Stimulated activated CD8-positive, alpha-beta memory T cell treated with anti-CD3 and anti-CD28 coated beads, Interleukin-7, amount 100 ng/mL, for 24 hours (primary cell): Measurements from ENCODE around the gene SLC4A11.
"Not testable (repeated sequence)": the region's sequence is repeated elsewhere in the genome, so short reads cannot be mapped to it uniquely, and the experiment has no call there.

ENCODE experiments used
- DNase-seq: peaks from one replicate; pipeline ENCODE4 v3.0.0-alpha.2; 2020; ENCODE audit warnings: low read depth

Gene SLC4A11

GRCh38 chr20:3202965-3203314, 36.0 kb downstream of the SLC4A11 start:
- no peak for DNase-seq

- DNase-seq: no peak
These were observed 38.8 kb downstream of the SLC4A11 start for GRCh38 chr20:3199976-3200755.

DNA sequence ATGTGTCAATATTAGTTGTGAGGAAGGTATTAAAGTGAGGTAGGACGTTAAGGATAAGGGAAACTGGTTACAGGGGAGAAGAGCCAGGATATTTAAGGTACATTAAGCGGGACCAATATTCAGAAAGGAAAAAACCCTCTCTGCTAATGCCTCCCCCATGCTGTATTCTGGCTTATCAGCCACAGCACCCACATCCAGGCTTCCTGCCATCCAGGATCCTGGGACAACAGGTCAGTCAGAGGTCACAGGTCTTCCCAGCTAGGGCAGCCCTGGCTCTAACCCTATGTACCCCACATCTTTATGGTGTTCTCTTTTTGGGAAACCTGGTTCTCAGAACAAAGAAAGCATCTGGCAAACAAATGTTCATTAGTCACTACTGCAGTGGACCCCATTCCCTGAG, 39.8 kb downstream of the SLC4A11 start:
- DNase-seq: no peak

DNA sequence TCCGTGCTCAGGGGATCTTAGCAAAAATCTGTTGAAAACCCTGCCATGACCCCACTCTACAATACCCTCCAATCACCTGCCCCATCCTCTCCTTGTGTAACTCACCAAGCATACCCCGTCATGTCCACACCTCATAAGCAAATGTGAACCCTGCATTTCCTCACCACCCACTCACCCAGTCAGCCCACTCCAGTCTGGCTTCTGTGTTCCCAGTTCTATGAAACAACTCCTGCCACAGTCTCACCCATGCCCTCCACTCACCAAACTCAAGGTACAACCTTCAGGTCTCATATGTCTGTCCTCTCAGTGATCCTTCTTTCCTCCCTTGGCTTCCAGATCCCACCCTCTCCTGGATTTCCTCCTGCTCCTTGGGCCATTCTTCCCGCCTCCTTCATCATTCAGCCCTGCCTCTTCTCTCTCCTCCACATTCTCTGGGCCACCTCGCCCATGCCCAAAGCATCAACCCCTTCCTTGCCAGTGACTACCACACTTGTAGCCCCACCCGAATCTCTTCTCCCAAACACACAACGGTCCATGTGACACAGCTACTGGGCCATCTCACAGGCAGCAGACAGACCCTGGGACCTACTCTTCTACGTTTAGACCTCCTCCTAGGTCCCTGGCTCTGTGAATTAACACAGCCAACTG, 43.3 kb downstream of the SLC4A11 start:
- no peak for DNase-seq

DNA sequence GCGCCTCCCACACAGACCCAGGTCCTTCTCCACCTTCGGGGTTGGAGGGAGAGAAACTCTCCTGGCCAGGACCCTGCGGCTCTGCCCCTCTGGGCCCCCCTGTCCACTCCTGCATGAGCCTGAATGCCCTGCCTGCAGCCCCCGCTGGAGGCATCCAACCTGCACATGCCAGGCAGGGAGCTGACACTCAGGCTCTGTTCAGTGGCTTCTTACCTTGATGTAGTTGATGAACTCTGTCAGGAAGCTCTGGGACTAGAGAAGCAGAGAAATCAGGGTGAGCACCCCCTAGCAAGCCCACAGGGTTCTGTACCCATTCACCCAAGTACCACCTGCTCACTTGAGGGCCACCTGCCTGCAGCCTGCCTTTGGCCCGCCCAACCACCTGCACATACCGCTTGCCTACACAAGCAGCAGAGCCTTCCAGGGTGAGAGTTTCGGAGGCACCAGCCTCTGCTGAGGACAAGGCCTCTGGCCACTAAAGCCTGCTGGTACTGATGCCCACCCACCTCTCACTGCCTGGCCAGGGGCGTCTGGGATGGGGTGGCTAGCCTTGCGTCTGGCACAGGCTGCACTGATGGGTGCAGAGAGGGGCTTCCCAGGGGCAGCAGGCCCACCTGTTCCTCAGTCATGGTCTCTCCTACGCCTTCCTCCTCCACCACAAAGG, 44.2 kb downstream of the SLC4A11 start:
- no peak for DNase-seq

DNA sequence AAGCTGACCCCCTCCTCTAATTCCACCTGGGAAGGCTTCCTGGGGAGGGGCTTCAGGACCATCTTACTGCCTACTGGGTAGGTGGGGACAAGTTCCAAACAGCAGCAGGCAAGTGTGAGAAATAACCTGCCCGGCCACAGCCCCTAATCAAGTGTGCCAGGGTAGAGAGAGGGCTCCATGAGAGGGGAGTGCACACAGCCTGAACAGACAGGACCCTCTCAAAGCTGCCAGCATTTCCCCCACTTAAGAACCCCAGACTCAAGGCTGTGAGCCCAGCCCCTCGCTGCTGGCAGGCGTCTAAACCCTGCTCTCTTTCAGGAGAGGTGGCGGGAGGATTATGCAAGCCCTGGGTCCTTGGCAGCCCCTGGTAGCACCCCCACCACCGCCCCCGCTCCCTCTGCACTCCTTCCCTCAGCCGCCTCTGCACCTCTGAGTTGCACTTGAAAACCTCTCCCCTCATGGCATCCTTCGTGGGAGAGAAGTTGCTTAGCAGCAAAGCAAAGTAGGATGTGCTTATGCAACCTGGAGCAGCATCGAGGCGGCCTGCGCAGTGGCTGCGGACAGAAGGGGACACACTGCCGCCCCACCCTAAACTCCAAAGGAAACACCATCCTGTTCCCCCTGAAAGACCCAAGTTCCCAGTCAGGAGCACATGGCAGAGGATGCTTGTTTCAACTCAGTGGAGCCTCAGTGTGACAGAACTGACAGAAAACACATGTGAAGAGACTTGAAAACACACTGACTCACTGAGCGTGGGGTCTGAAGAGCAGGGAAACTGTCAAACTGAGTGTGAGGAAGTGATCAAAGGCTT, 45.0 kb downstream of the SLC4A11 start:
- DNase-seq: no peak

DNA sequence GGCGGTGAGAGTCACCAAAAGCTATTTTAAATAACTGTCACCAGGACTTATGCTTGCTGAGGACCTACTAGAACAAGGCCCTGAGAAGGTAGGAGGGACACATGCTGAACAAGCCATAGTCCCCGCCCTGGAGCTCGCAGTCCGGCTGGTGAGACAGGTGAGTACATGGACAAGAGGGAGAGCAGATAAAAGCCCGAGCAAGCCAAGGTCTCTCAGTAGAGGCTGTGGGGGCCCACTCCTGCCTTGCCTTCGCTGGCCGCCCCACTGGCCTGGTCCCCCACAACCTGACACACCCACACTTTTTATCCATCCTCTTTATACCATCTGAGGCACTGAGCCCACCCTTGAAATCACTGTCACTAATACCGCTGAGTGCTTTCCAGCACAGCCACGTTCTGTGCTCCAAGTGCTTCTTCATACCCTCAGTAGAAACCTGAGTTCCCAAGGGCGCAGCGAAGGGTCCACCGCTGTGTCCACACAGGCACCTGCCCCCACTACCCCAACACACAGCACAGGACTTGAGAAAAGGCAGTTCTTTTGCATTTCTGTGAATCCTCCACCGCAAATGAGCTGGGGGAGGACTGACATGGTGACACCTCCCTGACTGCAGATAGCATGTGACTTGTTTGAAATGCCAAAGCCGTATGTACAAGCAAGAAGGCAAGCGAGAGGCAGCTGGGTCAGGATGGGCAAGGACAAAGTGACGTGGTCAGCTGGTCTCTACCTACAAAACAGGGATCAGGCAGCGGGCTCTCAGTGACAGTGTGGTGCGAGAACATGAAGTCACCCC, 46.6 kb downstream of the SLC4A11 start:
- DNase-seq: no peak

DNA sequence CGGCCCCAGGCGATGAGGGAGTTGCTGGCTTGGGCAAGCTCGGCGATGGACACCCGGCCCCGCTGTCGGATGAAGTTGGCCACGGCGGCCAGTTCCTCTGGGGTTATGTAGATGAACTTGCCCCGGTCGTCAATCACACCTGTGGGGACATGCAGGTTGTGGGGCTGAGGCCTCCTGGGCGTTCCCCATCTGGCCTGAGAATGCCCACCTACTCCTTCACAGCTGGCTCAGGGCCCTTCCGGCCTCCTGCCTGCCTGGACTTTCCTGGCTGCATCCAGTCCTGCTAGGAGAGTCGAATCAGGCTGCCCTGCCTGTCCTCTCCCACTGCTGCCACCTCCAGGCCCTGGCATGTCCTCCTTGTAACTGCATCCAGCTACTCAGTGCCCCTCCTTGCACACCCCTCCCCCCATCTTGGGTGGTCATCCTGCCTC, 48.3 kb downstream of the SLC4A11 start:
- no peak for DNase-seq

- no peak for DNase-seq
These were observed 49.3 kb downstream of the SLC4A11 start for GRCh38 chr20:3189561-3190131.

- no peak for DNase-seq
These were observed 50.1 kb downstream of the SLC4A11 start for GRCh38 chr20:3188823-3189413.

DNA sequence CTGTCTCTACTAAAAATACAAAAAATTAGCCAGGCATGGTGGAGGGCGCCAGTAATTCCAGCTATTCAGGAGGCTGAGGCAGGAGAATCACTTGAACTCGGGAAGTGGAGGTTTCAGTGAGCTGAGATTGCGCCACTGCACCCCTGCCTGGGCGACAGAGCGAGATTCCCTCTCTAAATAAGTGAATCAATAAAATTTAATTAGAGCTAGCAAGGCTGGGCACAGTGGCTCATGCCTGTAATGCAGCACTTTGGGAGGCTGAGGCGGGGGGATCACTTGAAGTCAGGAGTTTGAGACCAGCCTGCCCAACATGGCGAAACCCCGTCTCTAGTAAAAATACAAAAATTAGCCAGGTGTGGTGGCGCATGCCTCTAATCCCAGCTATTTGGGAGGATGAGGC, 51.1 kb downstream of the SLC4A11 start:
- not testable (repeated sequence) for DNase-seq

- no peak for DNase-seq
These were observed 54.9 kb downstream of the SLC4A11 start for GRCh38 chr20:3183896-3184612.

DNA sequence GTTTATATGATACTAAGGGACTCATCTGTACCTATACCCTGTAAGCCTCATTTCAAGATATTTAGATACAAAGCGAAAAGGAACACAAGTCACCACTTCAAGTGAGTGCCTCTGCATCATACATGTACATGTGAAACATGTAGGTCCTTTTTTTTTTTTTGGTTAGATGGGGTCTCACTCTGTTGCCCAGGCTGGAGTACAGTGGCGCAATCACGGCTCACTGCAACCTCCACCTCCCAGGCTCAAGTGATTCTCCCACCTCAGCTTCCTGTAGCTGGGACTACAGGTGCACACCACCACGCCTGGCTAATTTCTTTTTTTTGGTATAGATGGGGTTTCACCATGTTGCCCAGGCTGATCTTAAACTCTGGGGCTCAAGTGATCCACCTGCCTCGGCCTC, 56.6 kb downstream of the SLC4A11 start:
- not testable (repeated sequence) for DNase-seq

DNA sequence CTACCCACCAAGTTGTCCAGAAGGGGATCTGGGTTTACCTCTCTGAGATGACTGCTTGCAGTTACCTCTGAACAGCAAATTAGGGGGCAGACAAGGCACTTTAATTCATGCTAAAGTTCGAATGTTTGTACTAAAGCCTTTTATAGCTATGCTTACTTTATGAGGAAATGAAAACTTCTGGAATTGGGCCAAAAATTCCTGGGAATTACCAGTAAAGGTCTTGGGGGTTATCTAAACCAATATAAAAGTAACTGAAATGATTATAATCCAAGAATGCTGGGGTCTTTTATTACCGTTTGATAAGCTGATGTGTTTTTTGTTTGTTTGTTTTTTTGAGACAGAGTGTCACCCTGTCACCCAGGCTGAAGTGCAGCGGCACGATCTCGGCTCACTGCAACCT, 57.7 kb downstream of the SLC4A11 start:
- DNase-seq: no peak

GRCh38 chr20:3180319-3180718, 58.7 kb downstream of the SLC4A11 start:
- DNase-seq: no peak

- DNase-seq: no peak
These were observed 61.1 kb downstream of the SLC4A11 start for GRCh38 chr20:3177746-3178485.
